Gastroesophageal sphincter (tissue), 3 donors: Measurements from ENCODE around the gene TMEM61.

ENCODE experiments used
- EP300 ChIP-seq: sonication (generic); formaldehyde crosslinking; IDR thresholded peaks from one replicate; pipeline ENCODE4 v1.6.1; 2017; ENCODE audit warnings: antibody characterized with exemption, mild to moderate bottlenecking
- POLR2A ChIP-seq, 2 donors: fragments of 450-650 bp; IDR thresholded peaks; one replicate each; pipeline ENCODE4 v1.6.1; 2017; ENCODE audit warnings: antibody characterized with exemption in 2 of 2, mild to moderate bottlenecking in 2 of 2, moderate library complexity in 1 of 2
- POLR2AphosphoS5 ChIP-seq: sonication (generic); formaldehyde crosslinking; IDR thresholded peaks from one replicate; pipeline ENCODE4 v1.6.1; 2017; ENCODE audit warnings: antibody characterized with exemption
- TF ChIP-seq, protein P1 (sequence below), 4 experiments: fragments of 200-600 bp in 2 of 4; fragments of 450-650 bp in 2 of 4; sonication (generic) in 1 of 4; IDR thresholded peaks; one replicate each; pipeline ENCODE4 v1.5.1; 2017 to 2019; ENCODE audit warnings: antibody characterized with exemption in 4 of 4, mild to moderate bottlenecking in 2 of 4, moderate library complexity in 2 of 4

DNA sequence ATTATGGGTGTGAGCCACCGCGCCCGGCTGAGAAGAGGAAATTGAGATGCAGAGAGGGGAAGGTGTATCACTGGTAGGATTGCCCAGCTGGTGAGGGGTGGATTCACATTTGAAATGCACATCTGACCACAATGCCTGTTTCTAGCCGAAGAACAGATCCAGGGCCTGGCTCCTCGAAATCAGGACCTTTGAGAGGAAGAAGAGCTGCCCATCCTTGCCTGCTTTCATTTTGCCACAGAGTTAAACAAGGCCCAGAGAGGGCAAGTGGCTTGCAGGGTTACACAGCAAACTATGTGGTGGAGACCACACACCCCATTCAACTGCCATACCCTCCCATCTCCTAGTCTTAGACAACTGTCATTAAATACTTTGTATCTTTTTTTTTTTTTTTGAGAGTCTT lies 32.9 kb upstream of the TMEM61 start:
- TF ChIP-seq, protein P1, sequence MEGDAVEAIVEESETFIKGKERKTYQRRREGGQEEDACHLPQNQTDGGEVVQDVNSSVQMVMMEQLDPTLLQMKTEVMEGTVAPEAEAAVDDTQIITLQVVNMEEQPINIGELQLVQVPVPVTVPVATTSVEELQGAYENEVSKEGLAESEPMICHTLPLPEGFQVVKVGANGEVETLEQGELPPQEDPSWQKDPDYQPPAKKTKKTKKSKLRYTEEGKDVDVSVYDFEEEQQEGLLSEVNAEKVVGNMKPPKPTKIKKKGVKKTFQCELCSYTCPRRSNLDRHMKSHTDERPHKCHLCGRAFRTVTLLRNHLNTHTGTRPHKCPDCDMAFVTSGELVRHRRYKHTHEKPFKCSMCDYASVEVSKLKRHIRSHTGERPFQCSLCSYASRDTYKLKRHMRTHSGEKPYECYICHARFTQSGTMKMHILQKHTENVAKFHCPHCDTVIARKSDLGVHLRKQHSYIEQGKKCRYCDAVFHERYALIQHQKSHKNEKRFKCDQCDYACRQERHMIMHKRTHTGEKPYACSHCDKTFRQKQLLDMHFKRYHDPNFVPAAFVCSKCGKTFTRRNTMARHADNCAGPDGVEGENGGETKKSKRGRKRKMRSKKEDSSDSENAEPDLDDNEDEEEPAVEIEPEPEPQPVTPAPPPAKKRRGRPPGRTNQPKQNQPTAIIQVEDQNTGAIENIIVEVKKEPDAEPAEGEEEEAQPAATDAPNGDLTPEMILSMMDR (IDR thresholded peaks at IDR 0.05) = no peak
- TF ChIP-seq POLR2A (IDR thresholded peaks at IDR 0.05) (no peak), POLR2AphosphoS5 (no peak), EP300 (no peak)
